Measurements from ENCODE around the gene CDC42. TPM values are rescaled to one million over a fixed set of nuclear protein-coding genes. Genes with fewer than 3 reads are reported as not detected.
A peak's percentile ranks its signal among the peaks of the same experiment; 100 is the strongest.

CDC42 gene
- total RNA-seq, 6 experiments from 2014 or later = 74.4 to 128 (median 95.9) TPM

DNA sequence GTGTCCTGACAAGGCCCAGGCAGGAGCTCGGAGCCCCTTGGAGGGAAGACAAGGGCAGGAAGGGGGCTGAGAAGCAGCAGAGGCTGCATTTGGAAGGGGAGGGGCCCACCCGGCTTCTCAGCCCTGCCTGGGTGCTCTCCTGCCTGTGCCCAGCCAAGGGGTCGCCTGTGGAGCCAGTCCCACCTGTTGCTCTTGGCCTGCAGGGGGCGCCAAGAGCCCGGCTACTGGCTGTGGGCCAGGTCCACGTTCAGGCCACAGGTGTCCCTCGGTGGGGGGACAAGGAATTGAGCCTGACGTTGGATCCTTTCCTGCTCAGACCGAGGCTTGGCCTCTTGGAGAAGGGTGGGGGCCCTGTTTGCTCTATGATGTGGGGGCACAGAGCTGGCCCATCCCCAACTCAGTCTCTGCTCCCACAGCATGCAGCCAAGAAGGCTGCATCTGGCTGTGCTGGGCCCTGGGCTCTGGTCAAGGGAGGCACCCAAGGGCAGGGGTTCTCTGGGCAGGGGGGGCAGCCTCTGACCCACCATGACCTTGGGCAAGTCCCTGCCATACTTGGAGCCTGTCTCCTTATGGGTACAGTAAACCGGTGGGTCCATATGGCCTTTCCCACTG, 79.5 kb downstream of the CDC42 start:
- 20% methylated on average over 1 of the region's 10 CpGs for WGBS (ENCODE audit: insufficient coverage, low coverage, low lambda C conversion rate, missing lambda C conversion rate)
- Histone ChIP-seq H3K9me3 (no peaks in the 10 kb centered on the region), H3K4me1 (no peaks in the 10 kb centered on the region), H3K27ac (no peak overlapping the region), H3K4me3 (no peak overlapping the region), H3K27me3 (peaks cover 0 to 7% of the 10 kb centered on the region in 2 donors), H3K36me3 (no peaks in the 10 kb centered on the region)
- DNase-seq = peak in 1 of 3 donors; percentile 48
- intact Hi-C loops (cut with DNase I) = loop anchor here (5.0 to 10.0 kb wide), 5 partner anchors 133 to 513 kb away; partner anchors contain the start of gene C1QC (in 1 of the 2)
- TF ChIP-seq POLR2A (IDR thresholded peaks at IDR 0.05) = no peak
- TF ChIP-seq, protein P1, sequence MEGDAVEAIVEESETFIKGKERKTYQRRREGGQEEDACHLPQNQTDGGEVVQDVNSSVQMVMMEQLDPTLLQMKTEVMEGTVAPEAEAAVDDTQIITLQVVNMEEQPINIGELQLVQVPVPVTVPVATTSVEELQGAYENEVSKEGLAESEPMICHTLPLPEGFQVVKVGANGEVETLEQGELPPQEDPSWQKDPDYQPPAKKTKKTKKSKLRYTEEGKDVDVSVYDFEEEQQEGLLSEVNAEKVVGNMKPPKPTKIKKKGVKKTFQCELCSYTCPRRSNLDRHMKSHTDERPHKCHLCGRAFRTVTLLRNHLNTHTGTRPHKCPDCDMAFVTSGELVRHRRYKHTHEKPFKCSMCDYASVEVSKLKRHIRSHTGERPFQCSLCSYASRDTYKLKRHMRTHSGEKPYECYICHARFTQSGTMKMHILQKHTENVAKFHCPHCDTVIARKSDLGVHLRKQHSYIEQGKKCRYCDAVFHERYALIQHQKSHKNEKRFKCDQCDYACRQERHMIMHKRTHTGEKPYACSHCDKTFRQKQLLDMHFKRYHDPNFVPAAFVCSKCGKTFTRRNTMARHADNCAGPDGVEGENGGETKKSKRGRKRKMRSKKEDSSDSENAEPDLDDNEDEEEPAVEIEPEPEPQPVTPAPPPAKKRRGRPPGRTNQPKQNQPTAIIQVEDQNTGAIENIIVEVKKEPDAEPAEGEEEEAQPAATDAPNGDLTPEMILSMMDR (IDR thresholded peaks at IDR 0.05) = peak; percentile 73 to 83 (median 80)
- peak; percentile 41 to 66 (median 61) for ATAC-seq

DNA sequence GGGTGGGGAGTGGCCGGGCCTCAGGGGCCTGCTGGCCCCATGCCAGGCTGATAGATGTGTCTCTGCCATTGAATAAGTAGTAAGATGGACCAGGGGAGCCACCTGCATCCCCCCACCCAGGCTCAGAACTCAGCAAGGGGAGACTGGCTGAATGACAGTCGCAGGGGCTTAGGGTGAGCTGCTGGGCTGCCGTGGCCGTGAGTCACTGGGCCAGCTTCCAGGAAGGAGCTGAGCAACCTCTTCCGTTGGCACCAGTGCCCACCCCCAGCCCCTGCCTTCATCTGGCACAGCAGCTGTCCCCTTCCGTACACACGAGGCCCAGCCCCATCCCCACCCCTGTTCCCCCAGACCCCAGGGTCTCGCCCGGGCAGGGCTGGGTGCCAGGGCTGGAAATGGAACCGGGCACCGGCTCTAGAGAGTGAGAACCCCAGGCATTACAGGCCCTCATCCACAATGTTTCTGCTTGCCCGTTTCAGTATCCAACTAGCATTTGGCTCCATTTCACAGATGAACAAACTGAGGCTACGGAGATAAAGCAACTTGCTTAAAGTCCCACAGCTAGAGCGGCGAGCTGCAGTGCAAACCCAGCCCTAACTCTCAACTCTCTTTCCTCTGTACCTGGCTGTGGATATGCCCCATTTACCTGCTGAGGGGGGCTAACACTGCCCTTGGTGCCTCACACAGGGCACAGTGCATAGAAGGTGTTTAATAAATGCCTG, 80.2 kb downstream of the CDC42 start:
- H3K4me3 ChIP-seq = no peak overlapping the region
- H3K4me1 ChIP-seq = no peaks in the 10 kb centered on the region
- intact Hi-C loops (cut with DNase I) = loop anchor here (5.0 to 10.0 kb wide), 5 partner anchors 132 to 512 kb away; partner anchors contain the start of gene C1QC (in 1 of the 2)
- no peak for TF ChIP-seq POLR2A (IDR thresholded peaks at IDR 0.05)
- TF ChIP-seq, protein P1 (IDR thresholded peaks at IDR 0.05) = no peak
- H3K27me3 ChIP-seq = peaks cover 0 to 7% of the 10 kb centered on the region in 2 donors
- H3K27ac ChIP-seq = no peak overlapping the region
- ATAC-seq (no peak), DNase-seq (no peak)
- H3K36me3 ChIP-seq = no peaks in the 10 kb centered on the region
- 63% methylated on average over 6 of the region's 15 CpGs for WGBS (ENCODE audit: insufficient coverage, low coverage, low lambda C conversion rate, missing lambda C conversion rate)
- H3K9me3 ChIP-seq = no peaks in the 10 kb centered on the region

DNA sequence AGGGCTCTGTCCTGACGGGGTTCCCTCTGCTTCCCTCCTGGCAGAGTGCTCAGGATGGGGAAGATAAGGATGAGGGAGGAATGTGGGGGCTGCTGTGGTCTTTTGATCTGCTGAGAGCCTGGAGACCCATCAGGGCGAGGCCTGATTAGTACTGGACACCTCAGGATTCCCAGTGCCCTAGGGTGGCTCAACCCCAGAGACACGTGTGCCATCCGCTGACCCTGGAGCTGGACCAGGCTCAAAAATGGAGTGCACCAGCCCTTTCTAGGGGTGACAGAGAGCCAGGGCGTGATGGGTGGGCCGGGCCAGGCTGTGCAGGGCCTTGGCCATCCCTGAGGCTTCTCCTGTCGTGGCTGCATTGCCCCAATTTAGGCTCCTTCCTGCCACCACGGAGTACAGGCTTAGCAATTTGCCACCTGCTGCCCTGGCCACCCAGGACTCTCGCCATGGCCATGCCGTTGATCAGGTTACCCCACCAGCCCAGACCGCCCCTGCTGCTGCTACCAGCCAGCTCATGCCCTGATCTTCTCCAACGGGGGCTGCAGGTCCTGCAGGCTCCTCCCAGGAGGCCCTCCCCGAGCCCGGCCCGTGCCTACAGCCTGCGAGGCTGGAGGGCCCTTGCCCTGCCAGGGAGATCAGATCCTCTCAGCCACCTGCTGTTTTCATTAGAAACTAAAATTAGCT, 80.9 kb downstream of the CDC42 start:
- ATAC-seq = no peak
- H3K27ac ChIP-seq = no peak overlapping the region
- intact Hi-C loops (cut with DNase I) = loop anchor here (5.0 to 10.0 kb wide), 5 partner anchors 131 to 511 kb away; partner anchors contain the start of gene C1QC (in 1 of the 2)
- H3K9me3 ChIP-seq = no peaks in the 10 kb centered on the region
- H3K27me3 ChIP-seq = peaks cover 0 to 7% of the 10 kb centered on the region in 2 donors
- TF ChIP-seq, protein P1 (IDR thresholded peaks at IDR 0.05) = no peak
- TF ChIP-seq POLR2A (IDR thresholded peaks at IDR 0.05) = no peak
- WGBS (ENCODE audit: insufficient coverage, low coverage, low lambda C conversion rate, missing lambda C conversion rate) = no CpG with 5 or more reads among the region's 16 CpGs
- H3K36me3 ChIP-seq = no peaks in the 10 kb centered on the region
- H3K4me3 ChIP-seq = no peak overlapping the region
- DNase-seq = no peak
- H3K4me1 ChIP-seq = no peaks in the 10 kb centered on the region

DNA sequence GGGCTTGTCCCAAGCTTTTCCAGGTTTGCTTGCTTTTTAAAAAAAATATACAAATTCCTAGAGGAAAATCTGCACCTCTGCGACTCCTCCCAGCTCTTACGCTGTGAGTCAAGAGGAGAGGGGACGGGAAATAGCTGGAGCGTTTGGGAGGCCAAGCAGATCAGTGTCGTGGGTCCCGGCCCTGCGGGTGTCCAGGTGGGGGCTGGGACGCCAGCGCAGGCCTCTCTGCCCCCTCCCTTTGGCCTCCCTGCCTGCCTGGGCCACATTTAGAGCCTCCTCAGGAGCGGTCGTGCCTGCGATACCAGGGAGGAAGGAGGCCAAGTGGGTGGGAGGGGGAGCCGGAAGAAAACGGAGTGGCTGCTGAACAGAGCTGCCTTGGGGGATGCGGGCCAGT, 81.4 kb downstream of the CDC42 start:
- DNase-seq (no peak), ATAC-seq (no peak)
- Histone ChIP-seq H3K27ac (no peak overlapping the region), H3K9me3 (no peaks in the 10 kb centered on the region), H3K36me3 (no peaks in the 10 kb centered on the region), H3K4me3 (no peak overlapping the region), H3K27me3 (peaks cover 0 to 7% of the 10 kb centered on the region in 2 donors), H3K4me1 (no peaks in the 10 kb centered on the region)
- 48% methylated on average over 11 of the region's 15 CpGs for WGBS (ENCODE audit: insufficient coverage, low coverage, low lambda C conversion rate, missing lambda C conversion rate)
- TF ChIP-seq, protein P1 (IDR thresholded peaks at IDR 0.05) = no peak
- no peak for TF ChIP-seq POLR2A (IDR thresholded peaks at IDR 0.05)
- intact Hi-C loops (cut with DNase I) = loop anchor here (5.0 to 10.0 kb wide), 5 partner anchors 131 to 511 kb away; partner anchors contain the start of gene C1QC (in 1 of the 2)
